ENCODE data around the gene MRPS14.
"Not testable (repeated sequence)": the region's sequence is repeated elsewhere in the genome, so short reads cannot be mapped to it uniquely, and the experiment has no call there.

Gene MRPS14

DNA sequence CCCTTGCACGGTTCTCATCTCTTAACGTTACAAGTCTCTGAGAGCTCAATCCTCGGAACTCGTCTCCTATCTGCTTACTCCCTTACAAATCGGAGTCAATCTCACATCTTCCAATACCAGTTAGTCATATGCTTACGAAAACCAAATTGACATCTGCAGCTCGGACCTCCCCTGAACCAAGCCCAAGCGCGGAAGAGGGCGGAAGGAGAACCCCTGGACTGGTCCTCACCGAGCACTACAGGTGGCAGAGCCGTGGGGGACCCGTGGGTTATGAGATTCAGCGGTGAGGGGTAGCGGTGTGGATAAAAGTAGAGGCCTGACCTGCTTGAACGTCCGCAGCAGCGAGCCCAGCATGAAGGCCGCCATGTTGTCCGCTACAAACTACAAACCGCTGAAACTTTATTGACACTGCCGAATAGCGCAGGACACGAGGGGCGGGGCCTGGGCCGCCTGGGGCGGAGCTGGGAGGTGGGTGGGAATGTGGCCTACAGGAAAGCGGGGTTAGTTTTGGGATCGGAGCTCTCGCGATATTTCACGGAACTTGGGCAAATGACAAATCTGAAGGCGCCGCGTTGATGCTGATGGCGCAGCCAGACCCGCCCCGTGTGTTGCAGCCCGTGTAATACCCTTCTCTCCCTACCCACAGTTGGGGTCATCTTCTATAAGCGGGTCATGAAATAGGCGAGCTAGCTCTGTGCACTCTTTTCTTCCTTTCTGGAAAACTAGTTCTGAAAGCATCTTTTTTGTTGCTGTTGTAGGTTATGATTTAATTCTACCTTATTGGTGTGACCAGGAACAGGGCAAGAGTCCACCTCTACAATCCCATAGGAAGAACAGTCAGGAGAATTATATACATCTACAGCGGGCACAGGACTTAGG lies at the start of gene MRPS14:
Gene MRPS14 (minus strand): TSS at position 383 of the 879 bp plus-strand sequence. CDS start 17 bp downstream, at position 366.
- peak; percentile 98 for DNase-seq

DNA sequence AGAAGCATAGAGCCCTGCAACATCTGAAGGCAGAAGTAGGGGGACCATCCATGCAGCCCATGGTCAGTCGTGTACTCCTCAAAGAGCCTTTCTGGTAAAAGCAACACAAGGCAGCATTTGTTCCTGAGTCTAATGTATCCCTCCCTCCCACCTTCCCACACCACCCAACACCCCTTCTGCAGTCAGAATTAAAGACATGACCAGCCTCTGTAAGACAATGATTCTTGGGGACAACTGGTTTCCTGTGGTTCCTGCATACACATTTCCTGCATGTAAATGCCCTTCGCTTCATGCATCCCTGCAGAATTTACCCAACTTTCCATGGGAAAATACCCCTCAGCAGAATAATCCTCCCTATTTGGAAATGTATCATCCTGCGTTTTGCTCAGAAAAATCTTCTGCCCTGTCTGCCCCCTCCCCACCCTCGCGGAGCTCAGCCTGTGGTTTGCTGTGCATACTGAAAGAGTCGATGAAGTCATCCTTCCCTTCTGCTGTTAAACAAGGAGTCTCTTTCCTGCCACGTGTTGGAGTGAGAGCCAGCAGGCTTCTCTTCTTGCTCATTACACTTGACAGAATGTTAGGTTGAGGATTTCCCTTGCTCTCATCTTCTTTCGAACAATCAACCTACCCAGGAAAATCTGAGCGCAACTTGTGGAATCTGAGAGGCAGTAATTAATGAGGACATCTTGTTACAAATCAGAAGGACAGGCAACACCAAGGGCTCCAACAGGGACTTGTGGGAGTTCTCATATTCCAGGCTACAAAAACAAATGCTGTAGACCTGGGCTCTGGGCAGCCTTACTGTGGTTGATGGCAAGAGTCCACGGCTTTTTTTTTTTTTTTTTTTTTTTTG lies 49.1 kb upstream of the MRPS14 start:
- peak; percentile 60 for DNase-seq

DNA sequence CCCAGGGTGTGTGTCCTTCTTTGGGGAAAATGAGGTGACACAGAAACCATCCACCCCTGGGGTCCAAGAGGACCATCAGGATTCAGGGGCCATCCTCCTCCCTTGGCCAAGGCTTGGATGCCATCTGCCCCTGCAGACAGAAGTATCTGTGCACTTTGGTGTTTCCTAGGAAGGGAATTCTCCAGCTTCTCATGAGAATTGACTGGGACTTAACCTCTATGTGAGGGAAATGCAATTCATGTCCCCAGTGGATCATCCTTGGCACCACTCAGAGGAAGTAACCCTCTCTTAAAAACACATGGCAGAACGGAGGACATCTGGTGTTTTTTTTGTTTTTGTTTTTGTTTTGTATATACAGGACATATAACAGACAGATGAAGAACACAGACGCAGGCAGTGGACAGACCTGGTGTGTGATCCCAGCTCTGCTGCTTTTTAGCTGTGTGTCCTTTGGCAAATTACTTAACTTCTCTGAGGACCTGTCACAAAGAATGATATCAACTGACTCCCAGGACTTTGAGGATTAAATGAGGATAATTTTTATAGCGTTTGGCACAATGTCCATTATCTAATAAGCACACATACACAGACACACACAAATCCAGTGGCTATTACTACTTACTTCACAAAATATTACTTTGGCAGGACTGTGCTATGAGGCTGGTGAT lies 48.2 kb upstream of the MRPS14 start:
- no peak for DNase-seq

DNA sequence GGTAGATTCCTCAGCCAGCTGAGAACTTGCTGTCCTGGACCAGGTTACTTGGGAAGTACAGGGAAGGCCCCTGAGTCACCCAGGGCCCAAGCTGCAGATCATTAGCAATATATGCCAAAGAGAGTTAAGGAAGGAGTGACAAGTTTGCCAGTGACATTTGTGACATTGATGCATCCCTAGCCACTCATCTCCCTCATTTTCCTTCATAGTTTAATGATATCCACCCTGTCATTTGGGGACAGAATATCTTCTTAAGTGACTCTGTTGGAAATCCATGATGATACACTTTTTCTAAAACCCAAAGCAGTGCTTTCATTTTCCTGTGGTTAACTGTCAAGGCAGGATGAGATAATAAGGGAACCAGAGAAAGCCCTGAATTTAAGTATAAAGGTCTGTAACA lies 47.6 kb upstream of the MRPS14 start:
- no peak for DNase-seq

DNA sequence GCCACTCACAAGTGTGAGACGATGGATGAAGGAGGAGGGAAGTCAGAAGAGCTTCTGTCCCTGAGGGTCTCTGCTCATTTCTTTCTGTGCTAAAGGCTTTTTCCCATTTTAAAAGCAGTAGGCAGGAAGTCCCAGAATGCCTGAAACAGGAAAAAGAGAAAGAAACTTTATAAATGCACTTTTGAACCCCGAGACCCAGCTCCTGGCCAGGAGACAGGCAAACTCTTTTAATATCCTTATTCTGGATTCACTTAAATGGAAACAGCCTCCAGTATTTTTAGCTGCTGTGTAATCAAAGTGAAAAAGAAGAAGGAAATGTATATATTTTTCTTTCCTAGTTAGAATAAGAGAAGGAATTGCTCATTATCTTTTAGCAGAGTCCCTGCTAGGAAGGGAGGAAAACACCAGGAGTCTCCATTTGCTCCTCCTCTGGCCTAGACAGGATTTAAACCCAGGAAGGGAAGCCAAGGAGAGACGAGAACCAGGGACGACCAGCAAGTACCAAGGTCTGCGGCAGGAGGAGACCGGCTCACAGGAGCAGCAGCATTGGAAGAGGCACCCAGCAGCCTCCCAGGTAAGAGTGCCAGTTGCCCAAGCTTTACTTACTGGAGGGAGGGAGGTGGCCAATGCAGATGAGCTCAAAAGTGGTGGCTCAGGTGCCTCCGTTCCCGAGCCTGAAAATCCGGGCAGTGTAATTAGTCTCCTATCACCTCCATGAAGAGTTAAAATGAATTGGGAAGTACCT lies 44.3 kb upstream of the MRPS14 start, which contains the start of gene TNN:
Gene TNN (plus strand): TSS at position 472 of the 745 bp plus-strand sequence. CDS start 9,586 bp downstream, outside the sequence.
- DNase-seq = no peak

DNA sequence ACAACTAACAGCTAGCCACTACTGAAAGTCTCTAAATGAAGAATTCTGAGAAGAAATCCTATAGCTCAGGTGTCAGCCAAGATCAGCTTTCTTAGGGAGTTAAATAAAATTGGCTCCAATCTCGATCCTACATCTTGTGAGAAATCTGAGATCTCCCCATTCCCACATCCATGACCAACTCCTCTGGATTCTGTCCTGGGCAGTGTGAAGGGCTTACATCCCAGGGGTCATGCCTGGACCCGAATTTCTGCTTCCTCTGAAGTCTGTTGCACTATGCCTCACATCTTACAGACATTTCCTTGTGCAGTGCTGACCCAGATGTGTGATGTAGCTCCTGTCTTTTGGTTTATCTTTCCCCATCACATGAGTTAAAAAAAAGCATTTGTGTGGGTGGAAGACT lies 39.6 kb upstream of the MRPS14 start:
- DNase-seq = no peak

DNA sequence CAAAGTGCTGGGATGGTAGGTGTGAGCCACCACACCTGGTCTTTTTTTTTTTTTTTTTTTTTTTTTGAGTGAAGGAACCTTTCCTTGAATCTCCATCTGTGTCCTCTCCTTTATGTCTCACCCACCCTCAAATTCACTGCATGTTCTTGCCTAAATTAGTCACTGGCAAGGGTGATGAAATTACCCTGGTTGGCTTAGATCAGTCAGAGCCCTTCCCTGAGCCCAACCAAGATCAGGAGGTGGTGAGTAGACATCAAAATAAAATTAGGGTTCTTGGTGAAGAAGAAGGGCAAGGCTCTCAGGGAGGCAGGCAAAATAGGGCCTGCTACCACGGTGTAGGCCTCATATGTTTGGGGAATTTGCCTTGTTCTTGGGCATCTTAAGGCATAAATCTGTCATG lies 39.1 kb upstream of the MRPS14 start:
- DNase-seq = peak; percentile 2

DNA sequence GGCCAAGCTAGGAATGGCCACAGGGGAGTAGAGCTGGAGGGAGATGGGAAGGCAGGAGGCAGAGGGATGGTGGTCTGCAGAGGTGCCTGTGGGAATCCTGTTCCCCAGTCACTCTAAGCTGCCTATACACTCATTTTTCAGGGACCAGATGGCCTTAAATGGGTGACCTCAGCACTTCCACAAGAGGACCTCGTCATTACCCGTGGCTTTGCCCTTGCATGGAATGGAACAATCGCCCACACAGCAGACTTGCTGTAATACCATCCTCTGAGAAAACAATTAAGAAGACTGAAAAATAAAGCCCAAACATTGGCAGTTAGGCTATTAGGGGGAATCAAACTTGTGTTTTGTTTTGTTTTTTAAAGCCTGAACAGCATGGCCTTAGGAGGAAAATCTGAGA lies 31.5 kb upstream of the MRPS14 start:
- no peak for DNase-seq

DNA sequence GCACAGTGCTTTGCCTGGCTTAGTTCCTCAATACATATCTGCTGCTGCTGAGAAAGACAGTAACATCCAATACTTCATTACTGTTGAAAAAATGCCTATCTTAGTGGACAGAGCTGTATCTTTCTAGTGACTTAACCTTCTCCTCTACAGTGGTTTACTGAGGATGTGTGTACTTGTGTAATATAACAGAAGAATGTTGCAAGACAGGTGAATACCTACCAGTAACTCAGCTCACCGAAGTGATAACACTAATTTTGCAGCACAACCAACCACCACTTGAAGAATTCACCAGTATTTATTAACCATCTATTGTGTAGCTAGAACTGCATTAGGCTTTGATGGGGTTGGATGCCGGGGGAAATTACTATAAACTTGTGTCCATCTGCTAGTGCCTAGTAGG lies 27.8 kb upstream of the MRPS14 start:
- no peak for DNase-seq

DNA sequence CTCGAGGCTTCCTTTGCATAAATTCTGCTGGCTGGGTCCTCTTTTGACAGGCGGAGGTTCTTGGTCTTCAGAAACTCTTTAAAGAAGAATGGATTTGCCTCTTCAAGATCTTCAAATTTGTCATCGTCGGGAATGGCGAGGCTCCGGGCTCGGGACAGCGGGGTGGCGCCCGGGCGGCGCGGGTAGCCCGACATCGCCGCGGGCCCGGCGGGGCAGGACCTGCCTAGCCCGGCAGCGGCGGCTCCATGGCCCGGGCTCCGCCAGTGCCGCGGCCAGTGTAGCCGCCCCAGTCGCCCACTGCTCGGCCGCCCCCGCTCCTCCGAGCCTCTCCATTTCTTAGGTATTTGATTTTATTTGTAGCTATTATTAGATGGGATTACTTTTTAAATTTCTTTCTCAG lies 22.3 kb upstream of the MRPS14 start:
- DNase-seq = no peak

DNA sequence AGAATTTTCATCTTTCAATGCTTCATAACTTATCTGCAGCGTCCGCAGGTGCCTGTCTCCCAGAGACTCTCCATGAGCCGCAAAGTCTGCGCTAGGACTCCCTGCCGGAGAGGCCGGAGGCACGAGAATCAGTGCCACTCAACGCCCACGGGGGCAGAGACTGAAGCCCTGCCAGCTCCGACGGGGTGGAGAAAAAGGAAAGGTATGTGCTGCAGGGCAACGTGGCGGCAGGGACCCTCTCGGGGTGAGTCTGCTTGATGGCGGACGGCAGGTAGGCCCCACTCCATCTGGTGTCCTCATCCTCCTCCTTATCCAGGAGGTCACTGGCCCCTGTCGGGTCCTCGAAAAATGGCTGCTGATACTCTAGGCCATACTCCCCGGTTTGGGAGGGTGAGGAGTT lies 21.9 kb upstream of the MRPS14 start:
- no peak for DNase-seq

DNA sequence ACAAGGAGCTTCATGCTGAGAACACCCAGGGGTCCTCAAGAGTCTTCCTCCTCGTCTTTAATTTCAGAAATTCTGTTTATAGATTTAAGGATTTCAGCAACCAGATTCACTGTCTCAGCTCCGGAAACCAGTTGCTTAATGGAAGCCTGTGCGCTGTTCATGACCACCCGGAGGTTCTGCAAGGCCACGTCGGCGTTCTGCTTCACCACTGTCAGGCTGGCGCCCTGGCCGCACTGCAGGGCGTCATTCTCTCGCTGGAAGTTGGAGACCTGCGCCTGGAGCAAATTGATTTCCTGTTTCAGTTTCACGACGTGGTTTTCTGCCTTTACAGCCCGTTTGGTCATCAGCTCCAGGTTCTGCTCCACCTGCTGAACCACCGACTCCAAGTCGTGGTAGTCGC lies 21.4 kb upstream of the MRPS14 start:
- not testable (repeated sequence) for DNase-seq

DNA sequence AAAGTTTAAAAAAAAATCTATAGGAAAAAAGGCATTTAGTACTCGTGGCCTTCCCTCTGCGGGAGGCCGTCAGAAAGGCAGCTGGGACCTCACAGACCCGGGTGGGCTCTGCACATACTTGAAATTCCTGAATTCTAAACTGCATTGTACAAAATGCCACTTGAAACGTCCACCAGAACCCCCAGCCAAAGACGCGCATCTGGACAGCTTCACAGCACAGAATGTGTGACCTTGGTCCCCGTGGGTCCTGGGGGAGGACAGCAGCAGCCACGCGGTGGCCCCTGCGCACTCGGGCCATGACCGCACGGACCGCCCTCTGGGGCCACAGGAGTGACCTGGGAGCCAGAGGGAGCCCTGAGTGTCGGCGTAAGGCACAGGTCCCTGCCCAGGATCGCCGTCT lies 20.6 kb upstream of the MRPS14 start:
- no peak for DNase-seq

DNA sequence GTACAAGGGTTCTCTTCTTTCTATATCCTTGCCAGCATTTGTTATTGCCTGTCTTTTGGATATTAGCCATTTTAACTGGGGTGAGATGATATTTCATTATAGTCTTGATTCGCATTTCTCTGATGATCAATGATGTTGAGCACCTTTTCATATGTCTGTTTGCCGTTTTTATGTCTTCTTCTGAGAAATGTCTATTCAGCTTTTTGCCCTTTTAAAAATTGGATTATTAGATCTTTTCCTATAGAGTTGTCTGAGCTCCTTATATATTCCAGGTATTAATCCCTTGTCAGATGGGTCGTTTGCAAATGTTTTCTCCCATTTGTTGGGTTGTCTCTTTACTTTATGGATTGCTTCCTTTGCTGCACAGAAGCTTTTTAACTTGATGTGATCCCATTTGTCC lies 19.4 kb upstream of the MRPS14 start:
- DNase-seq = no peak

DNA sequence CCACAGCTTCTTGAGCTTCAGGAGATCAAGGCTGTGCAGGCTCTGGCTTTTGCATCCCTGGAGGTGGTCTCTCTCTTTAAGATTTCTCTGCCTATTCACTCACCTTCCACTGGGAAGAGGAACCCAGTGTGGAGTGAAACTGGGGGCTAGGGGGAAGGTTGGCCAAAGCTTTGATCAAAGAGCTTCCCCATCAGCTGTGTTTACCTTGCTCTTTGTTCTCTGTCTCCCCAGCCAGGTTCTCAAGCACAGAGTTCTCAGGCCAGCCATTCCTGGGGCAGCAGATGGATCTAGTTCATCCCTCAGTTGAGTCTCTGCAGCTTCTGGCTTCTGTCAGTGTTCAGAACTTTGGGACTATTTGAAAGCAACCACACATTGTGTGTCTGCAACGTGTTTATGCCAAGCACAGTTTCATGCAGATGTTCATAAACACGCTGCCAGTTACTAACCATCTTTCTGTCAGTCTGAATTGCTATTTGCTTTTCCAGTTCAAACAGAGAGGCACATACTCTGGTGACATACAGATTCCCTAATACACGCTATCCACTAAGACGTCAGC lies 17.2 kb upstream of the MRPS14 start:
- DNase-seq = no peak

DNA sequence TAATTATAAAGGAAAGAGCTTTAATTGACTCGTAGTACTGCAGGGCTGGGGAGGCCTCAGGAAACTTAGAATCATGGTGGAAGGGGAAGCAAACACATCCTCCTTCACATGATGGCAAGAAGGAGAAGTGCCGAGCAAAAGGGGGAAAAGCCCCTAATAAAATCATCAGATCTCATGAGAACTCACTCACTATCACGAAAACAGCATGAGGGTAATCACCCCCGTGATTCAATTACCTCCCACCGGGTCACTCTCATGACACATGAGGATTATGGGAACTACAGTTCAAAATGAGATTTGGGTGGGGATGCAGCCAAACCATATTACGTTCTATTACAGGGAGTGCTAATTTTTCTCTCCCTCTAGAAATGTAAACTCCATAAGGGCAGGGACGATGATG lies 14.2 kb upstream of the MRPS14 start:
- DNase-seq = no peak

DNA sequence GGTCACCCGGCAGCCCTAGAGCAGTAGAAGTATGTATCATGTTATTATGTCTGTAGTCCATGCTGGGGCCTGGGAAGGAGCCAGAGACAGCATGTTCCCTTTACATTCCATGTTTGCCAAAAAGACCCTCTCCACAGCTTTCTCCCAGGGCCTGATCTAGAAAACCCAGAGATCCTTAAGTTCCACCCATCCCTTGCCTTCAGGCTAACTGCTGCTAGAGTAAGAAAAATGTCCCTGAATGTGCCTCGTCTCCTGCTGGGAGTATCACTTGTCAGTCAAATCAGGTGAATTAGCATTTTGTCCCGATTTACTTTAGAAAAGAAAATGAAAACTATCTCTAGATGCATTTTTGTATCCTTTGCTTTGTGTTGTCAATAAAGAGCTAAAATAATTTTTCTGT lies 13.3 kb upstream of the MRPS14 start:
- no peak for DNase-seq

DNA sequence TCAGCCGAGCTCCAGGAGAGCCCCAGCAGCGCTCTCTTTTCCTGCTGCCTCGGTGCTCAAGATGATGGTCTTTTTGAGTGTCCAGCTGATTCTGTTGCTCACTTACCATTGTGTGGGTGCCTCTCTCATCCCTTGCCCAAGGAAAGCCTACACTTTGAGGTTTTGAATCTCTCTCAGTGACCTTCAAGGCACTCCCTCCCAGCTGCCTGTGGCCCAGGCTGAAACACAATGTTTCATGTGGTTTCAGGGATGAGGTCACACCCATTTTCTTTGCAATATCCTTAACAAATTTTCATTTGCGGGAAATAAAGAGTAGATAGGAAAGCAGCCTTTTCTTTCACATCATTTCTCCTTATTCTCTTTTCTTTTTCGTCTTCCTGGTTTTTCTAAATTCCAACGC lies 12.6 kb upstream of the MRPS14 start:
- DNase-seq = no peak

DNA sequence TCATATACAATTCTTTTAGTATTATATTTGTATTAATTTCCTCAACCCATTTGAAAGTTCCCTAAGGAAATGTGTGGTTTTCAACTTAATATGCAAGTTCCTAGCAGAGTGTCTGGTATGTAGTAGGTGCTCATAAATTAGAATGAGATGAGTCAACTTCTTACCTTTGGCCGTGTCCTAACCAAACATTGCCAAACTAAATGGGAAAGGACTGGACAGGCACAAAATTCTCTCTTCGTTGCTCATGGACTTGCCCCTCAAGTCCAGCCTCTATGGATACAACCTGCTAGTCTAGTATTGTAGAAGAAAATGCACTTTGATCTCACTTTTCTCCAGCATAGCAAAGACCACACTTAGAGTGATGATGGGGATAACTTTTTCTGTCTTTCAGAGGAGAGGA lies 11.6 kb upstream of the MRPS14 start:
- no peak for DNase-seq

DNA sequence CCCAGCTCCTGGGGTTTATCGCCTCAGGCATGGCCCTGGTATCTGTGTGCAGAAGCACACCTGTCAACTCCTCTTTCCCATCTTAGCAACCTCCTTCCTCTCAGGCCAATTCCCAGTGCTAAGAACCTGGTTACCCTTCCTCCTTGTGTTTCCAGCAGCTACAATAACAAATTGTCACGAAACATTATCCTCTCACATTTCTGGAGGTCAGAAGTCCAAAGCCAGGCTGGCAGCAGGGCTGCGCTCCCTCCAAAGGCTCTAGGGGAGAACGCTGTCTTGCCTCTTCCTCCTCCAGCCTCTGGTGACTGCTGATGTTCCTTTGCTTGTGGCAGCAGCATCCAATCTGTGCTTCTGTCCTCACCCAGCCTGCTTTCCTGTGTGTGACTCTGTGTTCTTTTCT lies 10.7 kb upstream of the MRPS14 start:
- no peak for DNase-seq

DNA sequence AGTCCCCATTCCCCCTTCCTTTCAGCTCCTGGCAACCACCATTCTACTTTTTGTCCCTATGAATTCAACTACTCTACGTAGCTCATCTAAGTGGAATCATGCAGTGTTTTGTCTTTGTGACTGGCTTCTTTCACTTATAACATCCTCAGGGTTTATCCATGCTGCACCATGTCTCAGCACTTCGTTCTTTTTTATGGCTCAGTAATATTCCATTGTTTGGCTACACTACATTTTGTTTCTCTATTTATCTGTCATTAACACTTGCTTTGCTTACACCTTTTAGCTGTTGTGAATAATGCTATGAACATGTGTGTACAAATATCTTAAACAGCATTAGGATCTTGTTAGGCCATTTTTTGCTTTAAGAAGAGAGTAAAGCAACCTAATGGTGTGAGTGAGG lies 1.5 kb upstream of the MRPS14 start:
- DNase-seq = no peak

DNA sequence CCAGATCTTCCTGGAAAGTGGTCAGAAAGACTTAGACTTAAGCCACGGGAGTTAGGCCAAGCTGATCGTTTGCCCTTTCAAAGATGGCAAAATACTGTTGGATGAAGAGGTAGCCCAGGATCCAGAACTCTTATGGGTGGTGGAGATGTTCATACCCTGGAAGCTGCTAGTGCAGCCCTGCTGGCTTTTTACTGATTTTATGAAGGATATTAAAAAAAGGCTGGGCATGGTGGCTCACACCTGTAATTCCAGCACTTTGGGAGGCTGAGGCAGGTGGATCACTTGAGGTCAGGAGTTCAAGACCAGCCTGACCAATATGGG lies 657 bp upstream of the MRPS14 start:
- not testable (repeated sequence) for DNase-seq

DNA sequence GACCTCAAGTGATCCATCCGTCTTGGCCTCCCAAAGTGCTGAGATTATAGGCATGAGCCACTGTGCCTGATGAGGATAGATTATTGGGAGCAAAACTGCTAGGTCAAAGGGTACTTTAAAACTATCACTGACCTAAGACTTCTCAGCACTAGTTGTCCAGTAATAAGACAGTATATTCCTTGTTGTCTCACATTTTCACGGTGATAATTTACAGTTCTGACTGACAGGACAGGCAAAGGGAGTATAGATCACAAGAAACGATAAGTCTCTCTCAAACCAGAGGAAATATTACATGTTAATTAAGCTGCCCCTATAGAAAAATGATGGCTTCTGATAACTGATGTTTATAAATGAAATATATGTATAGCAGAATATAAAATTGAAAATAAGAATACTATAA lies 3.7 kb downstream of the MRPS14 start:
- DNase-seq = no peak
